Measurements from ENCODE around the gene ARG2. TPM values are rescaled to one million over a fixed set of nuclear protein-coding genes. Genes with fewer than 3 reads are reported as not detected.

The ARG2 gene
- total RNA-seq, 2 donors from 2014 or later, result 4.7 to 11.5 TPM

DNA sequence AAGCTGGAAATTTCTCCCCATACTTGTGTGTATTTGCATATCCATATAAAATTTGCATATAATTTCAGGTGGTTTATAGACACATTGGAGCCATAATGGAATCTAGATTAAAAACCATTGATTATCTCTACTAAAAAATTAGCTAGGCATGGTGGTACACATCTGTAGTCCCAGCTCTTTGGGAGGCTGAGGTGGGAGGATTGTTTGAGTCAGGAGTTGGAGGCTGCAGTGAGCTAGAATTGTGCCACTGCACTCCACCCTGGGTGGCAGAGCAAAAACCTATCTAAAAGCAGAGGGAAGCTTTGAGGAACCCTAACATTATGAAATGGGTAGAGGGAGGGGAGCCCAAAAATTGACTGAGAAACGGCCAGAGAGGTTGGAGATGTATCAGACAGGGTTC is 78.5 kb downstream of the ARG2 start:
- Histone ChIP-seq H3K9ac (ENCODE audit: low read depth in 2 of 2, low read length in 2 of 2) (no peak overlapping the region), H3K9me3 (no peaks in the 10 kb centered on the region), H3K4me3 (no peak overlapping the region), H3K36me3 (no peaks in the 10 kb centered on the region), H3K4me1 (peaks cover 4% of the 10 kb centered on the region), H3K27me3 (no peaks in the 10 kb centered on the region), H3K27ac (no peak overlapping the region)
- intact Hi-C loops (cut with DNase I), result no loop called here
- no peak for DNase-seq
- TF ChIP-seq, protein P1, sequence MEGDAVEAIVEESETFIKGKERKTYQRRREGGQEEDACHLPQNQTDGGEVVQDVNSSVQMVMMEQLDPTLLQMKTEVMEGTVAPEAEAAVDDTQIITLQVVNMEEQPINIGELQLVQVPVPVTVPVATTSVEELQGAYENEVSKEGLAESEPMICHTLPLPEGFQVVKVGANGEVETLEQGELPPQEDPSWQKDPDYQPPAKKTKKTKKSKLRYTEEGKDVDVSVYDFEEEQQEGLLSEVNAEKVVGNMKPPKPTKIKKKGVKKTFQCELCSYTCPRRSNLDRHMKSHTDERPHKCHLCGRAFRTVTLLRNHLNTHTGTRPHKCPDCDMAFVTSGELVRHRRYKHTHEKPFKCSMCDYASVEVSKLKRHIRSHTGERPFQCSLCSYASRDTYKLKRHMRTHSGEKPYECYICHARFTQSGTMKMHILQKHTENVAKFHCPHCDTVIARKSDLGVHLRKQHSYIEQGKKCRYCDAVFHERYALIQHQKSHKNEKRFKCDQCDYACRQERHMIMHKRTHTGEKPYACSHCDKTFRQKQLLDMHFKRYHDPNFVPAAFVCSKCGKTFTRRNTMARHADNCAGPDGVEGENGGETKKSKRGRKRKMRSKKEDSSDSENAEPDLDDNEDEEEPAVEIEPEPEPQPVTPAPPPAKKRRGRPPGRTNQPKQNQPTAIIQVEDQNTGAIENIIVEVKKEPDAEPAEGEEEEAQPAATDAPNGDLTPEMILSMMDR (IDR thresholded peaks at IDR 0.05), result no peak

Other genes with a start within 250 kb of the ARG2 start
- 10 to 100 TPM; 71.6 to 84.0 TPM for gene PLEK2, start 207.8 kb upstream of the ARG2 start, total RNA-seq
- 10 to 100 TPM in 1 of 2 donors, 1 to 10 TPM in 1; 6.9 to 11.3 TPM for gene TMEM229B, start 131.2 kb upstream of the ARG2 start, total RNA-seq
- 10 to 100 TPM; 47.1 to 63.1 TPM for gene PLEKHH1, start 86.6 kb upstream of the ARG2 start, total RNA-seq
- 10 to 100 TPM; 16.3 to 17.1 TPM for gene PIGH, start 19.7 kb upstream of the ARG2 start, total RNA-seq
- gene VTI1B, start 54.7 kb downstream of the ARG2 start, total RNA-seq, result 100 to 1,000 TPM; 116 to 121 TPM
- 10 to 100 TPM; 60.0 to 81.7 TPM for gene RDH11, start 75.8 kb downstream of the ARG2 start, total RNA-seq
- gene RDH12, start 82.0 kb downstream of the ARG2 start, total RNA-seq, result not detected
- gene ZFYVE26, start 196.7 kb downstream of the ARG2 start, total RNA-seq, result 10 to 100 TPM; 19.1 to 19.2 TPM
- gene RAD51B, start 199.9 kb downstream of the ARG2 start, total RNA-seq, result 10 to 100 TPM; 12.7 to 22.0 TPM

All from colonic mucosa (tissue), 4 donors.